Trophoblast cell (in vitro differentiated cells and primary cell): ENCODE data around the gene ZNF382.
"Not testable (repeated sequence)": the region's sequence is repeated elsewhere in the genome, so short reads cannot be mapped to it uniquely, and the experiment has no call there.

Source experiments
- DNase-seq, 2 donors: peaks; one replicate each; pipeline ENCODE4 v3.0.0-alpha.2; 2016
- H2AFZ ChIP-seq: 2 replicates; pipeline ENCODE4 v1.6.1; 2013; ENCODE audit warnings: low read length, moderate library complexity, mild to moderate bottlenecking; ENCODE audit not compliant: insufficient read depth, poor library complexity
- H2AK5ac ChIP-seq: 2 replicates; pipeline ENCODE4 v1.6.1; 2013; ENCODE audit warnings: mild to moderate bottlenecking, low read length
- H2BK120ac ChIP-seq: 2 replicates; pipeline ENCODE4 v1.6.1; 2013; ENCODE audit warnings: low read length, mild to moderate bottlenecking, moderate library complexity; ENCODE audit not compliant: insufficient read depth, poor library complexity
- H2BK12ac ChIP-seq: 2 replicates; pipeline ENCODE4 v1.6.1; 2013; ENCODE audit warnings: mild to moderate bottlenecking, low read length, moderate library complexity
- H2BK5ac ChIP-seq: 2 replicates; pipeline ENCODE4 v1.6.1; 2013; ENCODE audit warnings: low read length, low read depth, moderate library complexity, mild to moderate bottlenecking; ENCODE audit not compliant: poor library complexity
- H3K14ac ChIP-seq: 2 replicates; pipeline ENCODE4 v1.6.1; 2013; ENCODE audit warnings: mild to moderate bottlenecking, low read length
- H3K18ac ChIP-seq: 2 replicates; pipeline ENCODE4 v1.6.1; 2013; ENCODE audit warnings: mild to moderate bottlenecking, low read length
- H3K23ac ChIP-seq: 2 replicates; pipeline ENCODE4 v1.6.1; 2013; ENCODE audit warnings: low read length
- H3K27ac ChIP-seq: 2 replicates; pipeline ENCODE4 v1.5.1; 2013; ENCODE audit warnings: low read depth, mild to moderate bottlenecking, inconsistent platforms, low read length, moderate library complexity
- H3K27me3 ChIP-seq: 2 replicates; pipeline ENCODE4 v1.6.1; 2013; ENCODE audit warnings: inconsistent platforms, mild to moderate bottlenecking, low read length, moderate library complexity; ENCODE audit not compliant: insufficient read depth
- H3K36me3 ChIP-seq, 2 experiments: 1 replicate in 1 of 2; 2 replicates in 1 of 2; pipeline ENCODE4 v1.6.1; 2013; ENCODE audit warnings: low read length in 2 of 2, mild to moderate bottlenecking in 2 of 2, moderate library complexity in 1 of 2; ENCODE audit not compliant: insufficient read depth in 2 of 2, control insufficient read depth in 1 of 2
- H3K4ac ChIP-seq: 2 replicates; pipeline ENCODE4 v1.6.1; 2013; ENCODE audit warnings: low read depth, mild to moderate bottlenecking, low read length, moderate library complexity
- H3K4me1 ChIP-seq, 2 experiments: 1 replicate in 1 of 2; 2 replicates in 1 of 2; pipeline ENCODE4 v1.6.1; 2013; ENCODE audit warnings: low read length in 2 of 2, mild to moderate bottlenecking in 2 of 2, moderate library complexity in 1 of 2; ENCODE audit not compliant: insufficient read depth in 2 of 2, control insufficient read depth in 1 of 2
- H3K4me2 ChIP-seq: 2 replicates; pipeline ENCODE4 v1.6.1; 2013; ENCODE audit warnings: inconsistent platforms, mild to moderate bottlenecking, low read length, moderate library complexity
- H3K4me3 ChIP-seq: 2 replicates; pipeline ENCODE4 v1.5.1; 2013; ENCODE audit warnings: mild to moderate bottlenecking, low read depth, low read length, inconsistent platforms
- H3K79me1 ChIP-seq: one replicate; pipeline ENCODE4 v1.6.1; 2013; ENCODE audit warnings: low read length
- H3K79me2 ChIP-seq: 2 replicates; pipeline ENCODE4 v1.6.1; 2013; ENCODE audit warnings: low read length, mild to moderate bottlenecking; ENCODE audit not compliant: control insufficient read depth, insufficient read depth, poor library complexity
- H3K9ac ChIP-seq: 2 replicates; pipeline ENCODE4 v1.6.1; 2013; ENCODE audit warnings: mild to moderate bottlenecking, low read length
- H3K9me3 ChIP-seq: 2 replicates; pipeline ENCODE4 v1.6.1; 2013; ENCODE audit warnings: low read depth, mild to moderate bottlenecking, control low read depth, inconsistent platforms, low read length; ENCODE audit not compliant: insufficient read depth
- H4K12ac ChIP-seq: 2 replicates; pipeline ENCODE4 v1.6.1; 2013; ENCODE audit warnings: low read depth, mild to moderate bottlenecking, low read length, moderate library complexity
- H4K8ac ChIP-seq: 2 replicates; pipeline ENCODE4 v1.6.1; 2013; ENCODE audit warnings: low read depth, mild to moderate bottlenecking, low read length, moderate library complexity
- H4K91ac ChIP-seq: one replicate; pipeline ENCODE4 v1.6.1; 2013; ENCODE audit warnings: low read depth, mild to moderate bottlenecking, low read length, moderate library complexity
- WGBS: extraction: QIAGEN DNeasy Blood & Tissue Kit; methylation state at CpG from one replicate; pipeline ENCODE4 v1.1.7; 2013; ENCODE audit warnings: missing lambda C conversion rate; ENCODE audit not compliant: insufficient read length, insufficient coverage; ENCODE audit errors: extremely low coverage; 5-methylcytosine and 5-hydroxymethylcytosine counted together

ZNF382 gene

GRCh38 chr19:36602681-36603080 is 2.4 kb upstream of the ZNF382 start:
- H3K36me3 ChIP-seq, H4K12ac ChIP-seq, H4K91ac ChIP-seq, H2BK120ac ChIP-seq, H3K79me2 ChIP-seq, DNase-seq, H4K8ac ChIP-seq, H3K14ac ChIP-seq, H3K27me3 ChIP-seq, H3K4me3 ChIP-seq, H3K23ac ChIP-seq, H3K18ac ChIP-seq, H3K9ac ChIP-seq, H2AFZ ChIP-seq, H3K4ac ChIP-seq, H3K4me1 ChIP-seq, H3K79me1 ChIP-seq, H2AK5ac ChIP-seq, H3K4me2 ChIP-seq, H3K9me3 ChIP-seq, H3K27ac ChIP-seq, H2BK12ac ChIP-seq, H2BK5ac ChIP-seq: not testable (repeated sequence)
- no CpG with 5 or more reads among the region's 10 CpGs for WGBS

DNA sequence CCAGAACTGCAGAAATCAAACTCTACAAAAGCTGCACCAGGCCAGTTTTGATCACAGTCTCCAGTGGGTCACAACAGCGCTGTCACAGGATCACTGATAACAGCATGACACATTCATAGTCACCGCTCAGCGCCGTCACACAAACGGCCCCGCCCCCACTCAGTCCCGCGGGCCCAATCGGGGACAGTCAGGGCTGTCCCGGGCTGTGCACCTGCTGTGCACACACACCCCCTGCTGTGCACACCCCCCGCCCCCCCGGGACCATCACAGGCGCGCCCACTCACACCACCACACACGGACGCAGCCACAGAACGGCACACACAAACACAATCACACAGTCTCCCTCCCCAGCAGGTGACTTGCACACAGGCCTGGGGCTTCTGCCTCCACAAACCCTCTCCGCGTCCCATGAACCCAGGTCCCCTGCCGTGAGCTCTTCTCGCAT is 435 bp upstream of the ZNF382 start:
- peak overlapping the region; percentile 15 for H3K14ac ChIP-seq
- no CpG with 5 or more reads among the region's 21 CpGs for WGBS
- H4K91ac ChIP-seq = no peak overlapping the region
- H3K79me1 ChIP-seq = peaks cover 5% of the 10 kb centered on the region
- H2BK12ac ChIP-seq = no peak overlapping the region
- no peak overlapping the region for H2BK120ac ChIP-seq
- H3K27me3 ChIP-seq = no peaks in the 10 kb centered on the region
- DNase-seq = peak; percentile 67 to 68
- H3K27ac ChIP-seq = no peak overlapping the region
- peak overlapping the region; percentile 65 for H3K9ac ChIP-seq
- H3K18ac ChIP-seq = peak overlapping the region; percentile 50
- H3K23ac ChIP-seq = no peak overlapping the region
- H3K36me3 ChIP-seq = no peaks in the 10 kb centered on the region
- no peaks in the 10 kb centered on the region for H3K9me3 ChIP-seq
- peak overlapping the region; percentile 92 for H4K8ac ChIP-seq
- no peak overlapping the region for H2BK5ac ChIP-seq
- no peak overlapping the region for H2AK5ac ChIP-seq
- H3K4me1 ChIP-seq = peaks cover 0 to 5% of the 10 kb centered on the region in 2 experiments
- H3K4ac ChIP-seq = no peak overlapping the region
- H3K4me3 ChIP-seq = peak overlapping the region; percentile 79
- H3K79me2 ChIP-seq = no peaks in the 10 kb centered on the region
- peak overlapping the region; percentile 49 for H4K12ac ChIP-seq
- peak overlapping the region; percentile 86 for H2AFZ ChIP-seq
- peak overlapping the region; percentile 68 for H3K4me2 ChIP-seq

DNA sequence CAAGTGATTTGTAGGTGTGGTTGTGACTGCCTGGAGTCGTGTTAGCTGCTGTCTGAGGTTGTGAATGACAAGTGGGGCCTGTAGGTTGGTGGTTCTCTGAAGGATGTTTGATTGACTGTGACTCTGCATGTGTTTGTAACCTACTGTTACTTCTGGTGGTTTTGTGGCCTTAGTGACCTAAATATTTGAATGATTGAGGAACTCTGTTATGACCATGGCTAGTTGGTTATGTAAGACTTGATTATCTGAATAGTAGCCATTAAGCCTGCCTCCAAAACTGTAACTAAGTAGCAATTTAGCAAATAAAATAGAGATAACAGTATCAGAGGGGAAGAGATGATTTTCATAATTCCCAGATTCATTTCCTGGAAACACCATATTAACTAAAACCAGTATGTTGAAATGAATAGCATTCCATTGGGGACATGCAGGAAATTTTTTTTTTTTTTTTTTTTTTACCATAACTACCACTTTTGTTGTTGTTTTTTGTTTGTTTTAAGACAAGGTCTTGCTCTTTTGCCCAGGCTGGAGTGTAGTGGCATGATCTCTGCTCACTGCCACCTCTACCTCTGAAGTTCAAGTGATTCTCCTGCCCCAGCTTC is 865 bp downstream of the ZNF382 start:
- peak in 1 of 2 donors; percentile 16 for DNase-seq
- Histone ChIP-seq H2BK120ac (no peak overlapping the region), H3K79me2 (no peaks in the 10 kb centered on the region), H4K8ac (no peak overlapping the region), H2AK5ac (no peak overlapping the region), H3K4me2 (peak overlapping the region; percentile 68), H3K36me3 (peaks cover 2% of the 10 kb centered on the region in 2 experiments), H2BK12ac (no peak overlapping the region), H3K79me1 (peaks cover 5% of the 10 kb centered on the region), H3K9ac (peak overlapping the region; percentile 52), H2BK5ac (no peak overlapping the region), H2AFZ (peak overlapping the region; percentile 86), H3K27me3 (no peaks in the 10 kb centered on the region), H3K14ac (no peak overlapping the region), H3K9me3 (no peaks in the 10 kb centered on the region), H3K4me1 (peaks cover 0 to 5% of the 10 kb centered on the region in 2 experiments), H3K4ac (no peak overlapping the region), H3K18ac (no peak overlapping the region), H3K4me3 (peak overlapping the region; percentile 79), H3K27ac (no peak overlapping the region), H4K91ac (no peak overlapping the region), H3K23ac (no peak overlapping the region), H4K12ac (no peak overlapping the region)
- WGBS = no CpG with 5 or more reads among the region's 1 CpG

GRCh38 chr19:36627057-36627456 is 21.9 kb downstream of the ZNF382 start:
- Histone ChIP-seq H2BK5ac (no peak overlapping the region), H4K8ac (no peak overlapping the region), H3K4me1 (no peaks in the 10 kb centered on the region), H3K9ac (no peak overlapping the region), H2BK12ac (no peak overlapping the region), H3K36me3 (peaks cover 9 to 11% of the 10 kb centered on the region in 2 experiments), H2AK5ac (no peak overlapping the region), H3K14ac (no peak overlapping the region), H3K9me3 (peaks cover 19% of the 10 kb centered on the region), H3K4ac (no peak overlapping the region), H3K23ac (no peak overlapping the region), H3K27me3 (no peaks in the 10 kb centered on the region), H3K4me3 (no peak overlapping the region), H3K79me1 (no peaks in the 10 kb centered on the region), H4K91ac (no peak overlapping the region), H3K18ac (no peak overlapping the region), H2BK120ac (no peak overlapping the region), H3K79me2 (no peaks in the 10 kb centered on the region), H3K27ac (no peak overlapping the region), H4K12ac (no peak overlapping the region), H3K4me2 (no peak overlapping the region), H2AFZ (no peak overlapping the region)
- WGBS = no CpG with 5 or more reads among the region's 5 CpGs
- DNase-seq = no peak
